ENCODE measurements around the gene CC2D2B. TPM values are rescaled to one million over a fixed set of nuclear protein-coding genes. Genes with fewer than 3 reads are reported as not detected.
"Not testable (repeated sequence)": the region's sequence is repeated elsewhere in the genome, so short reads cannot be mapped to it uniquely, and the experiment has no call there.

Gene CC2D2B, protein sequence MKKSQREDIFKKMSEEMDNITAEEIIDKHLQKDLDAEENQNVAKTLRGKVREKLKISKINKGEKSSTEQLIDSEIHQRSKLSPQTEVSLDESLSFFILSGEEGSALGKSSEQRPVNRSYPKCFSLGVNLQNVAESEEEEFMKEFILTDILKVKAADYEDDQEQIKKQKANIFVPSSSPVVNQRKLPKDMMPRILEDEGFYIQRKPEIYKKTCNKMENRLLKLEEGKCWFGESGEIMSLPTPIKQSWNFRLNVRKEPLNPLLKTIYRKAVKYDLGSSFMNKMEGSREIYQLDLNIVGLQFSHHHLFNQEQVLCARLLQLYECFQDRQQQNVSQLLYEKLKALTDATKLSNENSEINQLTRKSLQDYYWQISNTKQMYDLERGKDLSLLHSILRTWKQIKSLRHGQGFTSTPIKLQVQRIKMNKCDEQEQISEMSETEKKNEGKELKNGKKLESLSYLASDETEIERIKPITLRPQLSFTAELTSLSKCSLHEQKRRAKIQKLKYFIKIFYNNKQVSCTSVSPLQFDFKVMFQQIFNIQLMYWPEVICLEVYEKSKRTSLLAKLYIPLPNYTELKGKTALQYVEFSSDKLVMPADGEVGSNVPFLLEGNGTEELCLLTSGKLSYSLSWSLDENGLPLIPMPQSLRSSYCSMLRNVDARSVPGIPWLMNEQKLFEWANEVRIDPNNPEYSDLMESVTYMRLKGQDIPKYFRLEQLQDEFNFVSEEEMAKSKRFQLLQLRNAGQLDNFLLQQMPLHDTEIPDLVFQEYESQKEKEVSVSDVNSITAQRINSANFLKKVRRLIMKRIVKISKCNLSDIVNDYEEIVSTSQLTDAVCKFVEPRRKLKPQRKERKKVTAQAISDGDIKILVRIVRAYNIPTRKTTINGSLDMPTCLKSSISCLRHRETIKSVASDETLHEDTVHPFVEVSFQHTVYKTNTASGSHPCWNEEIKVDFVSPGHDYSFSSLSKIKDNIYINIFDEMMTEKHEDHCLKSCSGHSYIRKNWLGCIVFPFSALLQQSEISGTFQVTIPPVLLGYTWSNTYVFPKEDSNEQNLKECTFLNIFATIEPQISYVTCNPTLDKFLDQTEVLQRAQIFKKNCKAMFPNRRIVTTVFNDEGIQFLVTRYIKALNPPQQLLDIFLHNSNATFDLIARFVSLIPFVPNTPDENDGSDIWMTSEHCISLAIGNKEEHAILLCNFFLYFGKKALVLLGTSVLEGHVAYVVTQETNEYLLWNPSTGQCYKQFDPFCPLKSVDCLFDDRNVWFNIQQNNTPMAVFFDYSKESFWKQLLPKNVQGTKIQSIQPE (N-terminal part only)
- total RNA-seq: under 0.01 TPM

DNA sequence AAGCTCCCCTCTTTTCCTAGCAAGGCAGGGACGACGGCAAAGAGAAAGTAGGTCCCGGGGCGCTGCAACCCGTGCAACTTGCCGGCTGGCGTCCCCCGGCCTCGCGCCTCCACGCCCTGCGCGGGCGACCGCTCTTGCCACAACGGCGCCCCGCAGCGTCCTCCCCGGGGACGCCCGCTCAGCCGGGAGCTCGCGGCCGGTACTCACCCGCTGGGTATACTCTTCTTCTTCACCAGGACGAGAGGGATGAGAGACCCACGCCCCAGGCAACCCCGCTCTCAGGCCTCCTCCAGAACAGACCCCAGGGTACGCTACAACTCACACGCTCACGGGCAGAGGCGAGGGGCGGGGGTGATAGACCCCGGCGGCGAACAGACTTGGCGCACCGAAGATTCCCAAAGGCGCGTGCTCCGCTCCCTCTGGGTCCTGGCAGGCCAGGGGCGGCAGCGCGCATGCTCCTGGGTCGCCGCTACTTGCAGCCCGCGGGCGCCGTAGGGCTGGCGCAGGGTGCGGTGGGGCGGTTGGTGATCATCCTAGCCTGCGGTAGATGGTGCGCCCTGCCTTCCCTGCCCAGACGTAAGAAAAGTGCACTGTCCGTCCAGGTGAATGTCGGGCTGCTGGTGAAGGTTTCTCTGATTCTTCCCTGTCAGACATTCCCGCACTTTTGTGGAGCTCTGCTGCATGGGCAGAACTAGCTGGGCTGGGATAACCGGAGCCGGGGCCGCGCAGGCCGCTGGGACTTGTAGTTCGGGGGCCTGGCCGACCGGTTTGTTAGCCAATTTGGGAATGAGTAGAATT, at the start of gene CC2D2B:
TSS of gene CC2D2B (plus strand) at position 520 of the 798 bp plus-strand sequence. CDS start 3,349 bp downstream, outside the sequence.
- peak; percentile 25 to 67 (median 64) for DNase-seq (ENCODE audit: low read depth in 2 of 3, low spot score in 2 of 3)

DNA sequence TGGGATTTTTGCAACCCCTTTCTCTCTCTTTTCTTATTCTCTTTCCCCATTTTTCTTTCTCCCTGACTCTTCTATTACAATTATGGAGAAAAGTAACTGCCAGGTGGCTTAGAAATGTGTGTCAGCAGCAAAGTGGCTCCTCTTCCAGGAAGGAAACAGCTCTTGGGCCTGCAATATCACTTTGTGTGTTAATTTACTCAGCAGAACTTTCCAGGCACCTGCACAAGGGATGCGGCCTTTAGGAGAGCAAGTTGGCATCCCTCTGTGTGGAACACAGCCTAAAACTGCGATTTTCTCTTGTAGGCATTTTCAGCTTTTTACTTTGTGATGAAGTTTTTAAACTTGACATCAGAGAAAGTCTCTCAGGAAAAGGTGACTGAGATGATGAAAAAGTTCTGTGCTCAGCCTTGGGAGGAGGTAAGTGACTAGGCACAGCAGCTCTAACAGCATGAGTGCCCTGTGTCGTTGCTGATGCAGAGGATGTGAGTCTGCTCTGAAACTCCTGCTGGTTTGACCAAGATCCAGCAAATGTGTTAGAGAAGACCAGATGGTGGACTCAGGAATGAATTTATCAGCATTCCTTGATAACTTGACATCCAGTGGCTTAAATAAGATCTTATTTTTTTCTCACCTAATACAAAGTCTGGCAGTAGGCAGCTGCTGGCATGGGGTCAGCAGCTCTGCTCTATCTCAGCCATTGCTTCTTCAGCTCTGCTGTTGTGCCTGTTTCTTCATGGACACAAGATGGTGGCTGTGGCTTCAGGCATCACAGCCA, 47.4 kb upstream of the CC2D2B start:
- no peak for DNase-seq (ENCODE audit: low read depth in 2 of 3, low spot score in 2 of 3)

- peak in 1 of 3 donors; percentile 80 for DNase-seq (ENCODE audit: low read depth in 2 of 3, low spot score in 2 of 3)
Observed at GRCh38 chr10:95861386-95861785, 46.4 kb upstream of the CC2D2B start.

- DNase-seq (ENCODE audit: low read depth in 2 of 3, low spot score in 2 of 3): peak; percentile 7 to 76 (median 59)
Observed at GRCh38 chr10:95864906-95865813, 42.6 kb upstream of the CC2D2B start.

- no peak for DNase-seq (ENCODE audit: low read depth in 2 of 3, low spot score in 2 of 3)
Observed at GRCh38 chr10:95865814-95866466, 41.8 kb upstream of the CC2D2B start.

DNA sequence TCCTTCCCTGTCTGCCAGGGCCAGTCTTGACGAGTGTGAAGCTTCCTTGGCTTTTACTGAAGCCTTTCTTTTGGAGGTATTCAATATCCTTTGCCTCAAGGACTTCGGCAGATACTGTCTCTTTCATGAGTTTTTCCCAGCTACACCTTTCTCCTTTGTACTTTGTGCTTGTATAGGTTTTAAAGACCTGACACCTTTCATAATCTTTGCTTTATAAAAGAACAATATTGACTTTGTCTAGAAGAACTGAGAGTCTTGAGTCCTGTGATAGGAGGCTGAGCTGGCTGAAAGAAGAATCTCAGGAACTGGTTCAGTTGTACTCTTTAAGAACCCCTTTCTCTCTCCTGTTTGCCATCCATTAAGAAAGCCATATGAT, 41.3 kb upstream of the CC2D2B start:
- DNase-seq (ENCODE audit: low read depth in 2 of 3, low spot score in 2 of 3): no peak

- no peak for DNase-seq (ENCODE audit: low read depth in 2 of 3, low spot score in 2 of 3)
Observed at GRCh38 chr10:95867866-95868265, 39.9 kb upstream of the CC2D2B start.

DNA sequence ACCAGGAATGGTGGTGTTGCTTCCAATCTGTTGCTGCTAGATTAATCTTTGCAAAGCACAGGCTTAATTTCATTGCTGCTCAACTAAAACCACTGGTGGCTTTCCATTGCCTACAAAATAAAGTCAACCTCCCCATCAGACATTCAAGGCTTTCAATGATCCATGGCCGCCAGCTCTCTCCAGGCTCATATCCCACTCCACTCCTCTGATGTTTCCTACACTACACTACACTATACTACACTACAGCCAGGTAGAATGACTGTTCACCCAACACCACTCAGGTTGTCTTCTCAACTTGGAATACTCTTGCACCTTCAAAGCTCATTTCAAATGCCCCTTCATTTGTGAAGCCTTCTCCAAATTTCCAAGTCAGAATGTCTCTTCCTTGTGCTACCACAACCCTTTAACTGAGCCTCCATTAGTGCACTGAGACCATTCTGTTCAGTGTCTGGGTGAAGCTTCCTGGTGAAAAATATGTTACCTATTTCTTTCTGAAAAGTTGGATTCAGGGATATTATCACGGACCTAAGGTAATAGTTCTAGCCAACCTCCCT, 35.5 kb upstream of the CC2D2B start:
- DNase-seq (ENCODE audit: low read depth in 2 of 3, low spot score in 2 of 3): no peak

GRCh38 chr10:95873139-95873538, 34.6 kb upstream of the CC2D2B start:
- DNase-seq (ENCODE audit: low read depth in 2 of 3, low spot score in 2 of 3): no peak

GRCh38 chr10:95873651-95874050, 34.1 kb upstream of the CC2D2B start:
- DNase-seq (ENCODE audit: low read depth in 2 of 3, low spot score in 2 of 3): no peak

DNA sequence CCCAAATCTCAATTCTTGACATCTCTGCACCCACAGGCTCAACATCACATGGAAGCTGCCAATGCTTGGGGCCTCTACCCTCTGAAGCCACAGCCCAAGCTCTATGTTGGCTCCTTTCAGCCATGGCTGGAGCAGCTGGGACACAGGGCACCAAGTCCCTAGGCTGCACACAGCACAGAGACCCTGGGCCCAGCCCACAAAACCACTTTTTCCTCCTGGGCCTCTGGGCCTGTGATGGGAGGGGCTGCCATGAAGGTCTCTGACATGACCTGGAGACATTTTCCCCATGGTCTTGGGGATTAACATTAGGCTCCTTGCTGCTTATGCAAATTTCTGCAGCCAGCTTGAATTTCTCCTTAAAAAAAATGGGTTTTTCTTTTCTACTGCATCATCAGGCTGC, 33.0 kb upstream of the CC2D2B start:
- DNase-seq (ENCODE audit: low read depth in 2 of 3, low spot score in 2 of 3): not testable (repeated sequence)

DNA sequence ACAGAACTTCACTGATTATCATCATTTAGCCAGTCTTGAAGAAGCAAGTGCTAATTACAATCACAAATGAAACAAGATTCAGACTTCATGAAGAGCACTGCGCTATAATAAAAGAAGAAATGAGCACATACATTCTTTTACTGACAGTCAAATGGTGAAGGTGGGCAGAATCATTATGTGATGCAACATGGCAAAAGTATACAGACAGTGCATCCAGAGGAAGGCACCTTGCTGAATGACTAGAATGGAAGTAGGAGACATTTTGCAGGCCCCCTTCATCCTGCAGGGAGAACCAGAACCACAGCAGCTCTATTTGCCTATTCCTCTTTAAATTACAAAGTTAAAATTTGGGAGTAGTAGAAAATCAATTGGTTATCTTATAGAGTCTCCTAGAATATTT, 31.0 kb upstream of the CC2D2B start:
- no peak for DNase-seq (ENCODE audit: low read depth in 2 of 3, low spot score in 2 of 3)

DNA sequence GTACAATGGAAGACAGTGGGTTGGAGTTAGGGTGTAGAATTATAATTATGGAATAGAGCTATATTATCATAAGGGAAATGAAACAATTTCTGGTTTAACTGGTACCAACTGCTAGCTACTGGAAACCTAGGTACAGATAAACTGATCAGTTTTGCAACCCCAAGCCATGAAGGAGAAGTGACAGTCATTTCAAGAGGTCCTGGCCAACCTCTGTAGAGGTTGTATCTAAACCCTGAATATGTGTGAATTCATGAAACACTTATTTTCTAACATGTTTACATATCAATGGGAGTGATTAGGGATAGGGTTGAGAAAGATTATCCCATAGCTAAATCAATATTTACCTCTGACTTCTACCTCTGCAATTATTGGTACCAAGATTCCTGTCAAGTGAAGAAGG, 29.9 kb upstream of the CC2D2B start:
- DNase-seq (ENCODE audit: low read depth in 2 of 3, low spot score in 2 of 3): no peak

DNA sequence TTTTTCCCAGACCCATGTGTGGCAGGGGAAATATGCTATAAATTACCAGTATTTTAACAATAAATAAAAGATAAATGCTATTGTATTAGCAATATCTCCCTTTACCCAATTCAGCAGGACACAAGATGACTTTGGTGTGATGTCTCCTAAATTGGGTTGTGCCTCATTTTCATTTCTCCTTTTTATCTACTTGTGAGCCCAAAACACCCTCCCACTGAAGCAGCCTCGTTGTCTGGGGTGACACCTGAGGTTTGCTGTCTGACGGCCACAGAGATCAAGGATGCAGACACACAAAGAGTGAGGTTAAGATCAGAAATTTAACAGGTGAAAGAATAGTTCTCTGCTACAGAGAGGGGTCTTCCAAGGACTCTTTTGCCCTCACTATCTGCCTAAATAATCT, 27.1 kb upstream of the CC2D2B start:
- DNase-seq (ENCODE audit: low read depth in 2 of 3, low spot score in 2 of 3): no peak

DNA sequence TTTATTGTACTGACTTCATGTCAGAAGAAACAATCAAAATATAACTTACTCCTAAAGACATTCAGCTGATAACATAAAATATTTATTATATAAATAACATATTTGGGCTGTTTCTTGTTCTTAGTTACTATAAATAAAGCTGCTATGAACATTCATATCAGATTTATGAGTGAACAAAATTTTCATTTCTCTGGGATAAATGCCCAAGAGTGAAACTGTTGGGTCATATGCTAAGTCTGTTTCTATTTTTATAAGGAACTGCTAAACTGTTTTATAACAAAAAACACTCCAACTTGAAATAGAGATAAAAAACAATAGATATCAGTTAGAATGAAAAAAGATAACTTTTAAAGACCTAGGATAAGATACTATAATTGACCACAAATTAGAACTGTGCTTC, 26.5 kb upstream of the CC2D2B start:
- no peak for DNase-seq (ENCODE audit: low read depth in 2 of 3, low spot score in 2 of 3)

DNA sequence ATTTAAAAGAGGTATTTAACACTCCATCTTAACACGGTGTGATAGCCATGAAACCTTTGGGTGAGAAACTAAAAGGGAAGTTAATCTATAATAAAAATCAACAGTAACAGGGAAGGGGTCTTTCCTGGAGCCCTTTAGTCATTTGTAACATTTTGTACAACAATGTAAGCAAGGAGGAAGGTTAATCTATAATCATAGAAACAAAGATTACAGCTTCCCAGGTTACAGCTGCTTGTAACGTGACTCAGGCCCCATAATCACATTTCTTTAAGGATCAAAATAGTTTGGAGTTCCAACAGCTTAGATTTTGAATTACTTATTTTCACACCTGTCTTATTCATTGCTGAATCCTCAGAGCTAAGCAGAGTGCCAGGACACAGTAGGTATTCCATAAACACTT, 17.9 kb upstream of the CC2D2B start:
- DNase-seq (ENCODE audit: low read depth in 2 of 3, low spot score in 2 of 3): no peak

DNA sequence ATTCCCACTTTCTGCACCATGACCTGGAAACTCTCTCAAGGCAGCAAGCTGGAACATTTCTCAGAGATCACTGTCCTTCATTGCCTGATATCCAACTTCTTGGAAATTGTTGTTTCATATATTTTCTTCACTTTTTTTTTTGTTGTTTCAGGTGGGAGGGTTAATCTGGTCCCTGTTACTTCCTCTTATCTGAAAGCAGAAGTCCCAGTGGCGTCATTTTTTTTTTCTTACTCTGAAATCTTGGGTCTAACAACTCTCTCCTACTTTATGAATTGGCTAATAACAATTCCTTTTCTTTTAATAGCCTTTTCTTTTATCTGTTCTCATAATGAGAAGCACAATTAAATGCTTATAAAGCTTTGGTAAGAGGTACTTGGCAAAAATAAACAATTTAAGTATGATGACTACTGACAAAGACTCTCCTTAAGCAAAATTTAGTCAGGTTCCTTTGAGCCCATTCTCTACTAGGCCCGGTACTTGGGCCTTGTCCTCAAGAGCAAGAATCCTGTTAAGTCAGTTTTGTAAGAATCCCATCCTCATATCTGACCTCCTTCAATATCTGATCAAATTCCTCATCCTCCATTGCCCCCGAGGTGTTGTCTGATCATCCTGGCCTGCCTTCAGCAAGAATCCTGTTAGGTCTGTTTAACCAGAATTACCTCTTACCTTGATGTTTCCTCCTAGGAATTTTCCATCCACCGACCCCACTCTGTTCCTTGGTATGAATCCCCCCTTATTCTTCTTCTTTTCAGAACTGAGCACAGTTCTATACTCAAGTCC, 11.5 kb upstream of the CC2D2B start:
- peak in 2 of 3 donors; percentile 17 to 57 for DNase-seq (ENCODE audit: low read depth in 2 of 3, low spot score in 2 of 3)

Measured in hematopoietic multipotent progenitor cell (in vitro differentiated cells).